Activated naive CD8-positive, alpha-beta T cell treated with anti-CD3 and anti-CD28 coated beads, Interleukin-2, amount 10 ng/mL, durations not matched to agents 7 days and 5 days (primary cell): ENCODE measurements around the gene TIMM50. TPM values are rescaled to one million over a fixed set of nuclear protein-coding genes. Genes with fewer than 3 reads are reported as not detected.
"Not testable (repeated sequence)": the region's sequence is repeated elsewhere in the genome, so short reads cannot be mapped to it uniquely, and the experiment has no call there.

Experiments
- ATAC-seq: fragments of 150-1000 bp; cut with Tn5 transposase; one replicate; pipeline ENCODE4 v1.10.0; 2021; ENCODE audit warnings: low read depth, moderate library complexity
- POLR2A ChIA-PET: fragments of 350-600 bp; sonication (Branson Sonifier 250); formaldehyde crosslinking; loops from one replicate; lab custom pipeline; 2021; ENCODE audit warnings: antibody characterized with exemption; lab: Charles Lee
- DNase-seq: peaks from one replicate; pipeline ENCODE4 v3.0.0; 2021
- H3K27ac Mint-ChIP-seq: one replicate; pipeline ENCODE4 v1.8.0; 2022; ENCODE audit warnings: mild to moderate bottlenecking, mixed read lengths
- H3K27me3 Mint-ChIP-seq: one replicate; pipeline ENCODE4 v1.8.0; 2022; ENCODE audit warnings: mild to moderate bottlenecking, moderate library complexity, mixed read lengths
- H3K36me3 Mint-ChIP-seq: one replicate; pipeline ENCODE4 v1.8.0; 2021; ENCODE audit warnings: mild to moderate bottlenecking, mixed read lengths
- H3K4me1 Mint-ChIP-seq: one replicate; pipeline ENCODE4 v1.8.0; 2021; ENCODE audit warnings: mixed read lengths
- H3K4me3 Mint-ChIP-seq: one replicate; pipeline ENCODE4 v1.8.0; 2022; ENCODE audit warnings: mild to moderate bottlenecking, moderate library complexity, mixed read lengths
- H3K9me3 Mint-ChIP-seq: one replicate; pipeline ENCODE4 v1.8.0; 2021; ENCODE audit warnings: mixed read lengths
- total RNA-seq, 2 experiments: library from RNA; stranded (reverse); gene quantifications; one replicate each; pipeline ENCODE4 v1.2.3, GENCODE V29; 2021

The TIMM50 gene
- total RNA-seq, 2 experiments from 2014 or later = 42.8 to 46.8 TPM

DNA sequence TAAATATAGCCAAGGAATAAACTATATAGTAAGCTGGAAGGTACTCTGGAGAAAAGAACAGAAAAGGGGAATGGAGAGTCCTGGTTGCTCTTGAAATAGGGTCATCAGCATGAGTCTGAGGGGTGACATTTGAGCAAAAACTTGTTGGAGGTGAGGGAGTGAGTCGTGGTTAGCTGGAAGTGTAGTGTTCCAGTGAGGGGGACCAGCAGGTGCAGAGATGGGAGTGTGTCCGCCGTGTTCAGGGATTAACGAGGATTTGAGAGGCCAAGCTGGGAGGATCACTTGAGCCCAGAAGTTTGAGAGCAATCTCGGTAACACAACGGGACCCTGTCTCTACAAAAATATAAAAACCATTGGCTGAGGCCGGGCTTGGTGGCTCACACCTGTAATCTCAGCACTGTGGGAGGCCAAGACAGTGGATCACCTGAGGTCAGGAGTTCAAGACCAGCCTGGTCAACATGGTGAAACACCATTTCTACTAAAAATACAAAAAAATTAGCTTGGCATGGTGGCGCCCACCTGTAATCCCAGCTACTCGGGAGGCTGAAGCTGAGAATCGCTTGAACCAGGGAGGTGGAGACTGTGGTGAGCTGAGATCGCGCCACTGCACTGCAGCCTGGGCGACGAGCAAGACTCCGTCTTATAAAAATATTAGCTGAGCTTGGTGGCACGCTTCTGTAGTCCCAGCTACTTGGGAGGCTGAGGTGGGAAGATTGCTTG lies 34.1 kb upstream of the TIMM50 start:
- peaks cover 43% of the 10 kb centered on the region for H3K4me1 Mint-ChIP-seq

DNA sequence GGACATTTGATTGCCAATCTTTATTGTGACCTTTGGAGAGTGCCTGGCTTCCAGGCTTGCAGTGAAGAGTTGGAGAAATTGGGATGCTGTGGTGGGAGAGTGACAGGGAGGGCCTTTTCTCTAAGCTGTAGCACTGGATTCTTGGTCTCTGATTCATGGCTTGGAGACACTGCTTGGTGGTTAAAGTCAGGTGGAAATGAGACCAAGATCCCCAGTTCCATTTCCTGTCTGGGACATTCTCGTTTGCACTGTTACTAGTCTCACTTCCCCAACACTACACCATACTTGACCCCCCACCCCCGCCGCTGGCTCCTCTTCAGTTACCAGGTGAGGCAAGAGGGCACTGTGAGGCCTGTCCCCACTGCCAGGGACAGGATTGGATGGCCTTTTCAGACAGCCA lies 32.4 kb upstream of the TIMM50 start:
- H3K4me3 Mint-ChIP-seq = peak overlapping the region; percentile 91

More for the DNA sequence above, 34.1 kb upstream of the TIMM50 start:
- peak overlapping the region; percentile 91 for H3K4me3 Mint-ChIP-seq
- H3K27ac Mint-ChIP-seq = peak overlapping the region; percentile 96
- H3K9me3 Mint-ChIP-seq = no peaks in the 10 kb centered on the region
- POLR2A ChIA-PET = interaction anchor here (0.5 to 4.8 kb wide), 6 partner anchors 11 to 862 kb away, joined by 3 to 113 read pairs (median 8); partner anchors contain the start of genes EID2B, MED29, PAF1 and RPS16
- H3K27me3 Mint-ChIP-seq = peaks cover 2% of the 10 kb centered on the region
- ATAC-seq = no peak
- DNase-seq = no peak
- peaks cover 27% of the 10 kb centered on the region for H3K36me3 Mint-ChIP-seq

DNA sequence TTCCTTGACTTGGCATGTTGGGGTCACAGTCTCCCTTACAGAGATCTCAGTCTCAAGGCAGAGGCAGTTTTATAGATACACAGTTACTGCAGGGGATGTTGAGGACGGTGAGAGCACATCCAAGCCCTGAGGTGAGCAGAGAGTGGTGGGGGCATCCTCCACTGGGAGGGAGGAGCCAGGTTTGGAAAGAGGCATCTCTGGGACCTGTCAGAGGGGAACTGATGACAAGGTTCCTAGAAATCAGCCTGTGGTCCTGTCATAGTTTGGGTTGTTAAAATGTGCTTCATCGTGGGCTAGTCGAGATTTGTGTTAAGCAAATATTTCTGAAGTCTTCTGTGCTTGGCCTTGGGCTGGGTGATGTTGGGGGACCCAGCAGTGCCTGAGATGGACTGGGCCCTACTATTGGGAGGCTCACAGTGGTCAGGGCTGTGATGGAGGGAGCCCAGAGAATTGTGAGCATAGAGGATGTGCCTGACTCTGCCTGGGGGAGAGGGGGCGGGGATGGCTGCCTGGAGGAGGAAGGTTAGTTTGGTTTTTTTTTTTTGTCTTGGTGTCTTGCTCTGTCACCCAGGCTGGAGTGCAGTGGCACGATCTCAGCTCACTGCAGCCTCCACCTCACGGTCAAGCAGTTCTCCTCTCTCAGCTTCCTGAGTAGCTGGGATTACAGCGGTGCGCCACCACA lies 31.4 kb upstream of the TIMM50 start:
- ATAC-seq = no peak
- Mint-ChIP-seq H3K9me3 (no peaks in the 10 kb centered on the region), H3K36me3 (peaks cover 42% of the 10 kb centered on the region), H3K4me3 (peak overlapping the region; percentile 91), H3K27ac (peak overlapping the region; percentile 86), H3K4me1 (peaks cover 47% of the 10 kb centered on the region), H3K27me3 (no peaks in the 10 kb centered on the region)
- no peak for DNase-seq
- POLR2A ChIA-PET = interaction anchor here (0.7 to 0.8 kb wide), 2 partner anchors 25 to 85 kb away, joined by 4 to 5 read pairs; no protein-coding TSS in a partner anchor

More for the DNA sequence above, 32.4 kb upstream of the TIMM50 start:
- Mint-ChIP-seq H3K27ac (peak overlapping the region; percentile 86), H3K36me3 (peaks cover 42% of the 10 kb centered on the region), H3K27me3 (no peaks in the 10 kb centered on the region), H3K9me3 (no peaks in the 10 kb centered on the region), H3K4me1 (peaks cover 49% of the 10 kb centered on the region)
- no peak for DNase-seq
- ATAC-seq = no peak
- POLR2A ChIA-PET = interaction anchor here (0.8 to 4.8 kb wide), 2 partner anchors 13 to 26 kb away, joined by 4 to 113 read pairs; partner anchors contain the start of gene RPS16

DNA sequence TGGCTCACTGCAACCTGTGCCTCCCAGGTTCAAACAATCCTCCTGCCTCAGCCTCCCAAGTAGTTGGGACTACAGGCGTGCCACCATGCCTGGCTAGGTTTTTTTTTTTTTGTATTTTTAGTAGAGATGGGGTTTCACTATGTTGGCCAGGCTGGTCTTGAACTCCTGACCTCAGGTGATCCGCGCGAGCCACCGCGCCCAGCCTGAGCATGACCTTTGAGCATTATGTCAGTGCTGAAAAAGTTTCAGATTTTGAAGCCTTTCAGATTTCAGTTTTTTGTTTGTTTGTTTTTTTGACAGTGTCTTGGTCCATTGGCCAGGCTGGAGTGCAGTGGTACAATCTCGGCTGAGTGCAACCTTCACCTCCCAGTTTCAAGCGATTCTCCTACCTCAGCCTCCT lies 29.4 kb upstream of the TIMM50 start:
- H3K4me3 Mint-ChIP-seq = not testable (repeated sequence)

DNA sequence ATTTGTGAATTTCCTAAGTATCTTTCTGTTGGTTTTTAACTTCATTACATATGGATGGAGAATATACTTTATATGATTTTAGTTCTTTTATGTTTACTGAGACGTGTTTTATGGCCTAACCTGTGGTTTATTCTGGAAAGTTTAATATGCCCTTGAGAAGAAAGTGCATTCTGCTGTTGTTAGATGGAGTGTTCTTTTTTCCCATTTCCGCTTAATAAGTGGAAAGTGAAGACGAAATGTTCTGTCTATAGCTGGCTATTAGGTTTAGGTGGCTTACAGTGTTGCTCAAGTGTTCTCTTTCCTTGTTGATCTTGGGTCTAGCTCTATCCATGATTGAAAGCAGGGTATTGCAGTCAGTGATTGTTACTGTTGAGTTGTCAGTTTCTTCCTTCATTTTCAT lies 17.2 kb upstream of the TIMM50 start:
- H3K36me3 Mint-ChIP-seq = peaks cover 32% of the 10 kb centered on the region
- H3K27me3 Mint-ChIP-seq = no peaks in the 10 kb centered on the region
- POLR2A ChIA-PET = no interaction called here
- ATAC-seq (no peak), DNase-seq (no peak)
- H3K27ac Mint-ChIP-seq = no peak overlapping the region
- H3K4me3 Mint-ChIP-seq = no peak overlapping the region
- no peaks in the 10 kb centered on the region for H3K9me3 Mint-ChIP-seq
- peaks cover 4% of the 10 kb centered on the region for H3K4me1 Mint-ChIP-seq

More for the DNA sequence above, 29.4 kb upstream of the TIMM50 start:
- POLR2A ChIA-PET, DNase-seq, H3K9me3 Mint-ChIP-seq, H3K27ac Mint-ChIP-seq, ATAC-seq, H3K27me3 Mint-ChIP-seq: not testable (repeated sequence)
- peaks cover 36% of the 10 kb centered on the region for H3K36me3 Mint-ChIP-seq
- H3K4me1 Mint-ChIP-seq = peaks cover 46% of the 10 kb centered on the region

DNA sequence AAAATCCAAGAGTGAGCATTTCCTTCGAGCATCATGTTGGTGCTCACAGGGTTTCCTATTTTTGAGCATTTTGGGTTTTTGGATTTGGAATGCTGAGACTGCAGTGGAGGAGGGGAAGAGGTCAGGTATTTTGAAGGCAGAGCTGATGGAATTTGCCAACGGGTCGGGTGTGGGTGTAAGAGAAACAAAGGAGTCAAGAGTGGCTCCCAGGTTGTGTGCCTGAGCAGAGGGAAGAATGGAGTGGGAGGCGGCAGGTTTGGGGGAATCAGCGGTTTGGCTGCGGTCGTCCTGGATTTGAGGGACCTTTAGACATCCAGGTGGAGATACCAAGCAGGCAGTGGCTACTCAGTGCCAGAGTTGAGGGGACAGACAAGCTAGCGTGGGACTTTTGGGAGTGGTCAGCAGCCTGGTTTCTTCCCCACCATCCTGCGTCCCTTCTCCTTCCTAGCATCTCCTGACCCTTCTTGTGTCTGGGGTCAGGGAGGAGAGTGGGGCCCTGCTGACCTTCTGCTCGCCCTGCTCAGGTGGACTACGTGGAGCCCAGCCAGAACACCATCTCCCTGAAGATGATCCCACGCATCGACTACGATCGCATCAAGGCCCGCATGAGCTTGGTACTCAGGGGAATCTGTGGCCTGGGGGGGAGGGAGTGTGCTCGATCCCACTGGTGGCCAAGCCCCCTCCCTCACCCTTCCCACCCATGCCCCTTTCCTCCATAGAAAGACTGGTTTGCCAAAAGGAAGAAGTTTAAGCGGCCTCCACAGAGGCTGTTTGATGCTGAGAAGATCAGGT lies 14.5 kb upstream of the TIMM50 start:
- ATAC-seq (no peak), DNase-seq (no peak)
- Mint-ChIP-seq H3K27me3 (no peaks in the 10 kb centered on the region), H3K4me3 (no peak overlapping the region), H3K9me3 (no peaks in the 10 kb centered on the region), H3K27ac (no peak overlapping the region), H3K4me1 (peaks cover 7% of the 10 kb centered on the region), H3K36me3 (peaks cover 24% of the 10 kb centered on the region)
- POLR2A ChIA-PET = no interaction called here

DNA sequence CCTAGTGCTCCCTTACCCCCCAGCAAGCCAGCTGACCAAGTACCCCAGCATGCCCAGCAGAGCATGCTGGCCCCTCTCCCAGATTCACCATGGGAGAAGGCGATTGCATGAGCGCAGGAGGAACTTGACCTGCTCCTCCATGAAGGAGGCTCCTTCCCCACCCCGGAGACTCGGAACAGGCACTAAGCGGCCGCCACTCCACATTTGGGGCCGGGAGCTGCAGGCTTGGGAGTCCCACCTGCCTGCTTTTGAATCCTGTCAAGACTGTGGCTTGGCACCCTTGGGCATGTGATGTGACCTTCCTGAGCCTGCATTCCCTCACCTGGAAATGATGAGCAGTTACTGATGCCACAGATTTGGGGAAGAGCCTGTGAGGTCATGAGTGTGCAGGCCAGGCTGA lies 12.7 kb upstream of the TIMM50 start:
- peaks cover 11% of the 10 kb centered on the region for H3K4me1 Mint-ChIP-seq
- DNase-seq (no peak), ATAC-seq (no peak)
- no peak overlapping the region for H3K27ac Mint-ChIP-seq
- no peaks in the 10 kb centered on the region for H3K27me3 Mint-ChIP-seq
- H3K36me3 Mint-ChIP-seq = peaks cover 24% of the 10 kb centered on the region
- H3K4me3 Mint-ChIP-seq = no peak overlapping the region
- H3K9me3 Mint-ChIP-seq = no peaks in the 10 kb centered on the region
- POLR2A ChIA-PET = no interaction called here

DNA sequence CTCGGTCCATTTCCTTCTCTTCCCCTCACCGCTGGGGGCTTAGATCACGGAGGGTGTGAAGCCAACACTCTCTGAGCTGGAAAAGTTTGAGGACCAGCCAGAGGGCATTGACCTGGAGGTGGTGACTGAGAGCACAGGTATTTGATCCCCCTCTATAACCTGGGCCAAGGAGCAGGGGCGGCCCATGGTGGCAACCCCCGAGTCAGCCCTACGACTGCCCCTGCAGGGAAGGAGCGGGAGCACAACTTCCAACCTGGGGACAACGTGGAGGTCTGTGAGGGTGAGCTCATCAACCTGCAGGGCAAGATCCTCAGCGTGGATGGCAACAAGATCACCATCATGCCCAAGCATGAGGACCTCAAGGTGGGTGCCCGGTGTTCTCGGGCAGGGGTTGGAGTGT lies 11.6 kb upstream of the TIMM50 start:
- Mint-ChIP-seq H3K4me1 (peaks cover 11% of the 10 kb centered on the region), H3K27ac (no peak overlapping the region), H3K9me3 (no peaks in the 10 kb centered on the region), H3K27me3 (no peaks in the 10 kb centered on the region), H3K4me3 (no peak overlapping the region), H3K36me3 (peaks cover 21% of the 10 kb centered on the region)
- ATAC-seq (no peak), DNase-seq (no peak)
- POLR2A ChIA-PET = no interaction called here

DNA sequence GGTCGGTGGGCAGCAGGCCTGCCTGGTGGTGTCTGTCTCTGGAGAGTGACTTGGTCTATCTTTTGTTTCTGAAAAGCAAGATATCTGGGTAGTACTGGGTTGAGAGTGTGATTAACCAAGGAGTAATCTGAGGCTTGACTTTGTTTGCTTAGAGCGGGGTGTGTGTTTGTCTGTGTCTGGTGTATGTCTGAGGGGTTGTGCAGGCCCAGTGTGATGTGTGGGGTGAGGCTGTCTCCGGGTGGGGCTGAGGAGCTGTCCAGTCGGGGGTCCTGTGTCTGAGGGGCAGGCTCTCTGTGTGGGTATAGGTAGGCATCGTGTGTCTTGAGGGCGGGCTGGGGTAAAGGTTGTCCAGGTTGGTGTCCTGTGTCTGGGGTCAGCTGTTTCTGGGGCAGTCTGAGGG lies 11.1 kb upstream of the TIMM50 start:
- no peaks in the 10 kb centered on the region for H3K27me3 Mint-ChIP-seq
- POLR2A ChIA-PET = no interaction called here
- H3K4me3 Mint-ChIP-seq = no peak overlapping the region
- H3K4me1 Mint-ChIP-seq = peaks cover 11% of the 10 kb centered on the region
- no peak overlapping the region for H3K27ac Mint-ChIP-seq
- DNase-seq (no peak), ATAC-seq (no peak)
- peaks cover 25% of the 10 kb centered on the region for H3K36me3 Mint-ChIP-seq
- H3K9me3 Mint-ChIP-seq = no peaks in the 10 kb centered on the region

DNA sequence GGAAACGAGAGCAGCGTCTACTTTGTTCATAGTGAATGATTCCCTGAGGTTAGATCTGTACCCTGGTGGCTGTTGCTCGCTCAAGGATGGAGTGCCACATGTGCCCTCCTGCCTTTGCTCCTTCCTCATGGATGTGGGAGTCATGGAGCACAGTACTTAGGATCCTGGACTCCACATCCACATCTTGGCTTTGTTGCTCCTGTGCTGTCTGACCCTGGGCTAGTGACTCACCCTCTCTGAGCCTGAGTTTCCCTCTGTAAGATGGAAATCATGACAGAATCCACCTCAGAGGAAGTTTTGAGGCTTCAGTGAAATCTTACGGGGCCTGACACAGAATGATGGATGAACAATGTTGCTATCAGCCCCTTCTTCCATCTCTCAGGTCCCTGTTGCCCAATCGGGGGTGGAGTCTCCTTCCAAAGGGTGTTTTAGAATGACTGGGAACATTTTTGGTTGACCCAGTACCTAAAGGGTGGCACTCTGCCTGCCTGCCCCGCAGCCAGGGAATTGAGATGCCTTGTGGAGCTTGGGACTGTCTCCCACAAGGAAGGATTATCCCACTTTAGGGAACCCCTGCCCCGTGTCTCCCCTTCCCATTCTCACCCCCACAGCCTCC lies 9.8 kb upstream of the TIMM50 start:
- H3K27me3 Mint-ChIP-seq = no peaks in the 10 kb centered on the region
- no peak for DNase-seq
- no peak for ATAC-seq
- no peak overlapping the region for H3K4me3 Mint-ChIP-seq
- H3K9me3 Mint-ChIP-seq = no peaks in the 10 kb centered on the region
- peaks cover 11% of the 10 kb centered on the region for H3K4me1 Mint-ChIP-seq
- H3K36me3 Mint-ChIP-seq = peaks cover 24% of the 10 kb centered on the region
- POLR2A ChIA-PET = interaction anchor here (0.5 kb wide), 1 partner anchor 10 kb away, joined by 3 read pairs; the partner anchor contains the start of gene TIMM50
- H3K27ac Mint-ChIP-seq = no peak overlapping the region

DNA sequence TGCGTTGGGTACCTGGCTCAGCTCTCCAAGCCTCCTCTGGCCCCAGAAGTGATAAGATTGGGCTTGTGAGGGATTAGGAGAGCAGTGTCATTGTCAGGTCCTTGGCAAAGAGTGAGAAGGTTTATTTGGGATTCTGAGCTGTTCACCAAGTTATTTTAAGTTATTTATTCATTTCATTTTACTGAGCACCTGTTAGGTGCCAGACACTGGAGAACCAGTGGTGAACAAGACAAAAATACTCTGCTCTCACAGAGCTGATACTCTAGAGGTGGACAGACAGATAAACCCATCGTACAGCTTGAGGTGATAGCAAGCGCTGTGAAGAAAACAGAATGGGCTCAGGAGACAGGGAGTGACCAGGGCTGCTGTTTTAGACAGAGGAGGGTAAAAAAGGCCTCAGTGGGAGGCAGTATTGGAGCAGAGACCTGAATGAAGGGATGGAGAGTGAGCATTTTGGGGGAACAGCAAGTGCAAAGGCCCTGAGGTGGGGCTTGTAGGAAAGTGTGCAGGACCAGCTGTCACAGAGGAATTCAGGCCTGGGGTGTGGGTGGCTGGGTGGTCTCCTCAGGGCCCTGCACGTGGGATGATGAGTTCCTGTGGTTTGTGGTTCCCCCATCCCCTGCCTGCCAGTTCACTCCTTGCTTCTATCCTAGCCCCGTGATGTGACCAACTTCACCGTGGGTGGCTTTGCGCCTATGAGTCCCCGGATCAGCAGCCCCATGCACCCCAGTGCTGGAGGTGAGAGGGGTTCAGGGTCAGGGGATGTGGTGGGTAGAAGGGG lies 8.7 kb upstream of the TIMM50 start:
- Mint-ChIP-seq H3K4me1 (peaks cover 9% of the 10 kb centered on the region), H3K27ac (no peak overlapping the region), H3K27me3 (no peaks in the 10 kb centered on the region), H3K4me3 (no peak overlapping the region), H3K36me3 (peaks cover 27% of the 10 kb centered on the region), H3K9me3 (no peaks in the 10 kb centered on the region)
- DNase-seq (no peak), ATAC-seq (no peak)
- POLR2A ChIA-PET = no interaction called here

DNA sequence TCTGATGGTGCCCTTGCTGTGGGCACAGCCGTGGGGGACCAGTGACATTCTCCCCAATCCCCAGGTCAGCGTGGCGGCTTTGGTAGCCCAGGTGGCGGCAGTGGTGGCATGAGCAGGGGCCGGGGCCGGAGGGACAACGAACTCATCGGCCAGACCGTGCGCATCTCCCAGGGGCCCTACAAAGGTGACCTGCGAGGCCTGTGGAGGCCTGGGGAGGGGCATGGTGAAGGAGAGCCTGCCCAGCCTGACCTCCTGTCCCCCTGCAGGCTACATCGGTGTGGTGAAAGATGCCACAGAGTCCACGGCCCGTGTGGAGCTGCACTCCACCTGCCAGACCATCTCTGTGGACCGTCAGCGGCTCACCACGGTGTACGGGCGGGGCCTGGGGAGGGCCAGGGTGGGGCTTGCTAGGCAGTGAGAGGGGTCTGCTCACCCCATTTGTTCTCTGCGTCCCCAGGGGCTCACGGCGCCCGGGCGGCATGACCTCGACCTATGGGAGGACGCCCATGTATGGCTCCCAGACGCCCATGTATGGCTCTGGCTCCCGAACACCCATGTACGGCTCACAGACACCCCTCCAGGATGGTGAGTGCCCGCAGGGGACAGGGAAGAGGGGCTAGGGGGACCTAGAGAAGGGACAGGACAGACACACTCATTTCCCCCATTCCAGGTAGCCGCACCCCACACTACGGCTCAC lies 7.7 kb upstream of the TIMM50 start:
- Mint-ChIP-seq H3K27me3 (no peaks in the 10 kb centered on the region), H3K4me3 (no peak overlapping the region), H3K9me3 (no peaks in the 10 kb centered on the region), H3K4me1 (peaks cover 9% of the 10 kb centered on the region), H3K36me3 (peaks cover 27% of the 10 kb centered on the region), H3K27ac (no peak overlapping the region)
- POLR2A ChIA-PET = no interaction called here
- no peak for DNase-seq
- ATAC-seq = no peak
